Occipital lobe (tissue), 2 donors: ENCODE data around the gene BTBD6. TPM values are rescaled to one million over a fixed set of nuclear protein-coding genes. Genes with fewer than 3 reads are reported as not detected.
"Not testable (repeated sequence)": the region's sequence is repeated elsewhere in the genome, so short reads cannot be mapped to it uniquely, and the experiment has no call there.

Source experiments
- DNase-seq: peaks from one replicate; lab custom pipeline; 2025; lab: John Stamatoyannopoulos, UW
- total RNA-seq: library from RNA; depleted of rRNA; stranded (reverse); fragments of >200 nt; gene quantifications from one replicate; pipeline ENCODE4 v1.2.3, GENCODE V29; 2014

Gene BTBD6
- total RNA-seq, 1 donor from 2014 or later = 45.4 TPM

DNA sequence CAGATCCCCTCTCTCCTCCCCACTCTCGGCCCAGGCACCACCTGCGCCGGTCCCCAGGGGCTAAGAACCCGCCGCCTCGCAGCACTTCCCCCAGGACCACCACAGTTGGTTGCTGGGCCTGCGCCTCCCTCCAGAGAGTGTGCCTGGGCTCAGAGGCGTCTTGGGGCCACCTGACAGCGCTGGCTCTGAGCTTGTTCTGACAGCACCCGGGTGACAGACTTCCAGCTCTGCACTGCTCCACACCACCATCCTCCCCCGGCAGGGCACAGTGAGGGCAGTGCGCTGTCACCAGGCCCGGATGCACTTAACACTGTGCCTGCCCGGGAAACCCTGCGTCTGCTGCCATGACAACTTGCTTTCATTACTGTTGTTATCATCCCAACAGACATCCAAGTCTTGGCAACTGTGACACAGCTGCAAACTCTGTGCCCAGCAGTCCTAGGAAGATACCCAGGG lies 45.8 kb downstream of the BTBD6 start:
- DNase-seq = peak; percentile 39

DNA sequence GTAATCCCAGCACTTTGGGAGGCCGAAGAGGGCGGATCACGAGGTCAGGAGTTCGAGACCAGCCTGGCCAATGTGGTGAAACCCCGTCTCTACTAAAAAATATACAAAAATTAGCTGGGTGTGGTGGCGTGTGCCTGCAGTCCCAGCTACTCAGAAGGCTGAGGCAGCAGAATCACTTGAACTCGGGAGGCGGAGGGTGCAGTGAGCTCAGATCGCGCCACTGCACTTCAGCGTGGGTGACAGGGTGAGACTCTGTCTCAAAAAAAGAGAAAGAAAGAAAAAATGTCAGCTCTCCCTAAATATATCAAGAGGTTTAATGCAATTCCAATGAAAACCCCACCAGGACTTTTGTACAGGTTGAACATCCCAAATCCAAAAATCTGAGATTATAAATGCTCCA lies 49.0 kb downstream of the BTBD6 start:
- DNase-seq = not testable (repeated sequence)

DNA sequence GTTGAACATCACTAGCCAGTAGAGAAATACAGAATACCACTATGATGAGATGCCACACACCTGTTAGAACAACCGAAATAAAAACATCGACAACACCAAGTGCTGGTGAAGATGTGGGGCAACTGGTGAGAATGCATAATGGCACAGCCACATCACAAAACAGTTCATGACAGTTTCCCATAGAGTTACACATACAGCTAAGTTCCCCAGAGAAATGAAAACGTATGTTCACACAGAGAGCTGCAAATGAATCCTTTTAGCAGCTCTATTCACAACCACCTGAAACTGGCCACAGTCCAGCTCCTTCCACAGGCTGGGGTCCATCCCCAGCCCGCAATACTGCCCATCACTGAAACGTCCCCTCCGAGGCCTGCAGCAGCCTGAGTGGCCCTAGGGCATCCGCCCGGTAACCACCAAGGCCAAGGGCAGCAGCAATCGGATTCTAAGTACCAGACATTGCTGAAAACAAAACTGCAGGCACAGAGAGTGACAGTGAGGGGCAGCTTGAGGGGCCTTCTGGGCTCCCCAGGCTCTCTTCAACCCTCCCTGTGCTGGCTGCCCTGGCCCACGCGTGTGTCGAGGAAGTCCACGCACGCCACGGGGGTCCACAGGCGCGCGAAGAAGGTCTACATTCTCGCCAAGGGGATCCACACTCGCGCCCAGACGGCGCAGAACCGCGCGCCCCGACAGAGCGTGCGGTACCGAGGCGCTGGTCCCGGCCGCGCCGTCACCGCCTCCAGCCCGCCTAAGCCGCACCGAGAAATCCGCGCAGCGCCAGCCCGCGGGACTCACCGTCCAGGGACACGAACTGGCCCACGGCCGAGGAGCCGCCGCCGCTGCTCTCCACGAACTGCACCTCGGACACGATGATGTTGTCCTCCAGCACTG lies 51.6 kb downstream of the BTBD6 start:
- no peak for DNase-seq

Other genes starting within 250 kb of the BTBD6 start
- 11.1 TPM for gene CDCA4, start 227.4 kb upstream of the BTBD6 start, total RNA-seq
- 0.94 TPM for gene GPR132, start 183.1 kb upstream of the BTBD6 start, total RNA-seq
- gene JAG2, start 79.8 kb upstream of the BTBD6 start, total RNA-seq = 31.7 TPM
- gene NUDT14, start 67.2 kb upstream of the BTBD6 start, total RNA-seq = 18.2 TPM
- gene BRF1, start 52.5 kb downstream of the BTBD6 start, total RNA-seq = 61.1 TPM
- gene PACS2, start 66.2 kb downstream of the BTBD6 start, total RNA-seq = 75.8 TPM
- 0.31 TPM for gene TEX22, start 150.0 kb downstream of the BTBD6 start, total RNA-seq
- 37.0 TPM for gene MTA1, start 171.3 kb downstream of the BTBD6 start, total RNA-seq
- 70.2 TPM for gene CRIP2, start 226.3 kb downstream of the BTBD6 start, total RNA-seq
- gene CRIP1, start 238.4 kb downstream of the BTBD6 start, total RNA-seq = 0.94 TPM
- 5.6 TPM for gene TEDC1, start 242.7 kb downstream of the BTBD6 start, total RNA-seq